Measurements from ENCODE around the gene CDH26. TPM values are rescaled to one million over a fixed set of nuclear protein-coding genes. Genes with fewer than 3 reads are reported as not detected.

Gene CDH26
- total and polyA plus RNA-seq, 2 experiments from 2014 or later: 2.0 TPM

DNA sequence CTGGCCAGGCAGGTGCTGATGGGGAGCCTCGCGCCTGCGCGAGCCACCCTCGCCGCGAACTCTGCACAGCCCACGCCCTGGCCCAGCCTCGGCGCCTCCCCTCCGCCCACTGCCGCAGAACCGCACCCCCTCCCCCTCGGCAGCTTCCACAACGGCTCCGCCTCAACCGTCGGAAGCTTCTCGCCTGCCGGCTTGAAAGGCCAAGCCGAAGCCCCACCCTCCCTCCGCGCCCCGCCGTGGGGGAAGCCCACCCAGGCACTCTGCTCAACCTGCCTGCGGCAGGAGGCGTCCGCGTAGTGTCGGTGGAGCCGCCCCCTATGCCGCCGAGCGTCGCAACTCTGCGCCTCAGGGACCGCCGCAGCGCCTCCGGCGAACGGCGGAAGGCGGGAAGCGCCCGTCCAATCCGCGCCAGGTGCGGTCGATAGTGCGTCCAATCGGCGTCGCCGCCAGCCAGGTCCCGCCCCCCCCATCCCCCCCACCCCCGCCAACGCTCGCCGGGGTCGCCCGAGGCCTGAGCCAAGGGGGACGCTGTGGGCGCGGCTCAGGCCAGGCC lies 24.9 kb upstream of the CDH26 start, which contains the start of gene SYCP2:
Gene SYCP2 (minus strand): TSS at position 342 of the 553 bp plus-strand sequence. CDS start 11,224 bp downstream, outside the sequence.
- peaks cover 23% of the 10 kb centered on the region for H3K27me3 Mint-ChIP-seq (ENCODE audit: insufficient read depth, low read depth, poor library complexity)
- no peak within 1 kb of the TSS for H3K27ac Mint-ChIP-seq
- Histone ChIP-seq H3K79me2 (replicated peaks; ENCODE audit: insufficient read depth) (no peaks in the 10 kb centered on the region), H3K27ac (ENCODE audit: low read depth) (no peak within 1 kb of the TSS), H3K9me2 (ENCODE audit: insufficient read depth) (no peaks in the 10 kb centered on the region), H3K4me3 (peak within 1 kb of the TSS; percentile 51), H4K20me1 (replicated peaks; ENCODE audit: insufficient read depth) (peaks cover 11% of the 10 kb centered on the region; the same call in 1 of the 2 replicates), H3F3A (replicated peaks; ENCODE audit: low read depth) (no peaks in the 10 kb centered on the region), H2AFZ (peak within 1 kb of the TSS; percentile 97), H3K27me3 (ENCODE audit: insufficient read depth) (peaks cover 71% of the 10 kb centered on the region), H3K4me1 (ENCODE audit: insufficient read depth) (no peaks in the 10 kb centered on the region; the same call in 1 of the 2 replicates), H3K36me3 (ENCODE audit: insufficient read depth) (no peaks in the 10 kb centered on the region), H3K4me2 (peak within 1 kb of the TSS; percentile 82)
- peaks cover 2% of the 10 kb centered on the region; the same call in 1 of the 3 replicates for H3K36me3 Mint-ChIP-seq (ENCODE audit: low read depth)
- peaks cover 10% of the 10 kb centered on the region for H3K4me1 Mint-ChIP-seq
- H3K4me3 Mint-ChIP-seq: peak within 1 kb of the TSS; percentile 65
- DNase-seq (ENCODE audit: low spot score): peak; percentile 58
- ATAC-seq: no peak; the same call in 1 of the 3 replicates
- H3K9me3 Mint-ChIP-seq: peaks cover 8% of the 10 kb centered on the region
- TF ChIP-seq EZH2phosphoT487 (IDR thresholded peaks at IDR 0.05; ENCODE audit: unreplicated experiment) (no peak), ZNF114 (CRISPR knock-in tag; IDR thresholded peaks at IDR 0.05) (no peak), JUNB (IDR thresholded peaks at IDR 0.05; ENCODE audit: unreplicated experiment) (no peak), STAT1 (IDR thresholded peaks at IDR 0.05; ENCODE audit: unreplicated experiment) (no peak), EZH2 (IDR thresholded peaks at IDR 0.05; ENCODE audit: low read depth, unreplicated experiment) (no peak), CREB1 (CRISPR knock-in tag; IDR thresholded peaks at IDR 0.05; ENCODE audit: low read depth) (no peak), NANOG (IDR thresholded peaks at IDR 0.05; ENCODE audit: borderline replicate concordance) (no peak), POLR2AphosphoS5 (IDR thresholded peaks at IDR 0.05; ENCODE audit: low read depth) (no peak), ZNF331 (CRISPR knock-in tag; IDR thresholded peaks at IDR 0.05; ENCODE audit: low read depth) (no peak)
- TF ChIP-seq, protein P1, sequence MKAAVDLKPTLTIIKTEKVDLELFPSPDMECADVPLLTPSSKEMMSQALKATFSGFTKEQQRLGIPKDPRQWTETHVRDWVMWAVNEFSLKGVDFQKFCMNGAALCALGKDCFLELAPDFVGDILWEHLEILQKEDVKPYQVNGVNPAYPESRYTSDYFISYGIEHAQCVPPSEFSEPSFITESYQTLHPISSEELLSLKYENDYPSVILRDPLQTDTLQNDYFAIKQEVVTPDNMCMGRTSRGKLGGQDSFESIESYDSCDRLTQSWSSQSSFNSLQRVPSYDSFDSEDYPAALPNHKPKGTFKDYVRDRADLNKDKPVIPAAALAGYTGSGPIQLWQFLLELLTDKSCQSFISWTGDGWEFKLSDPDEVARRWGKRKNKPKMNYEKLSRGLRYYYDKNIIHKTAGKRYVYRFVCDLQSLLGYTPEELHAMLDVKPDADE (IDR thresholded peaks at IDR 0.05): no peak
- TF ChIP-seq, protein P2, sequence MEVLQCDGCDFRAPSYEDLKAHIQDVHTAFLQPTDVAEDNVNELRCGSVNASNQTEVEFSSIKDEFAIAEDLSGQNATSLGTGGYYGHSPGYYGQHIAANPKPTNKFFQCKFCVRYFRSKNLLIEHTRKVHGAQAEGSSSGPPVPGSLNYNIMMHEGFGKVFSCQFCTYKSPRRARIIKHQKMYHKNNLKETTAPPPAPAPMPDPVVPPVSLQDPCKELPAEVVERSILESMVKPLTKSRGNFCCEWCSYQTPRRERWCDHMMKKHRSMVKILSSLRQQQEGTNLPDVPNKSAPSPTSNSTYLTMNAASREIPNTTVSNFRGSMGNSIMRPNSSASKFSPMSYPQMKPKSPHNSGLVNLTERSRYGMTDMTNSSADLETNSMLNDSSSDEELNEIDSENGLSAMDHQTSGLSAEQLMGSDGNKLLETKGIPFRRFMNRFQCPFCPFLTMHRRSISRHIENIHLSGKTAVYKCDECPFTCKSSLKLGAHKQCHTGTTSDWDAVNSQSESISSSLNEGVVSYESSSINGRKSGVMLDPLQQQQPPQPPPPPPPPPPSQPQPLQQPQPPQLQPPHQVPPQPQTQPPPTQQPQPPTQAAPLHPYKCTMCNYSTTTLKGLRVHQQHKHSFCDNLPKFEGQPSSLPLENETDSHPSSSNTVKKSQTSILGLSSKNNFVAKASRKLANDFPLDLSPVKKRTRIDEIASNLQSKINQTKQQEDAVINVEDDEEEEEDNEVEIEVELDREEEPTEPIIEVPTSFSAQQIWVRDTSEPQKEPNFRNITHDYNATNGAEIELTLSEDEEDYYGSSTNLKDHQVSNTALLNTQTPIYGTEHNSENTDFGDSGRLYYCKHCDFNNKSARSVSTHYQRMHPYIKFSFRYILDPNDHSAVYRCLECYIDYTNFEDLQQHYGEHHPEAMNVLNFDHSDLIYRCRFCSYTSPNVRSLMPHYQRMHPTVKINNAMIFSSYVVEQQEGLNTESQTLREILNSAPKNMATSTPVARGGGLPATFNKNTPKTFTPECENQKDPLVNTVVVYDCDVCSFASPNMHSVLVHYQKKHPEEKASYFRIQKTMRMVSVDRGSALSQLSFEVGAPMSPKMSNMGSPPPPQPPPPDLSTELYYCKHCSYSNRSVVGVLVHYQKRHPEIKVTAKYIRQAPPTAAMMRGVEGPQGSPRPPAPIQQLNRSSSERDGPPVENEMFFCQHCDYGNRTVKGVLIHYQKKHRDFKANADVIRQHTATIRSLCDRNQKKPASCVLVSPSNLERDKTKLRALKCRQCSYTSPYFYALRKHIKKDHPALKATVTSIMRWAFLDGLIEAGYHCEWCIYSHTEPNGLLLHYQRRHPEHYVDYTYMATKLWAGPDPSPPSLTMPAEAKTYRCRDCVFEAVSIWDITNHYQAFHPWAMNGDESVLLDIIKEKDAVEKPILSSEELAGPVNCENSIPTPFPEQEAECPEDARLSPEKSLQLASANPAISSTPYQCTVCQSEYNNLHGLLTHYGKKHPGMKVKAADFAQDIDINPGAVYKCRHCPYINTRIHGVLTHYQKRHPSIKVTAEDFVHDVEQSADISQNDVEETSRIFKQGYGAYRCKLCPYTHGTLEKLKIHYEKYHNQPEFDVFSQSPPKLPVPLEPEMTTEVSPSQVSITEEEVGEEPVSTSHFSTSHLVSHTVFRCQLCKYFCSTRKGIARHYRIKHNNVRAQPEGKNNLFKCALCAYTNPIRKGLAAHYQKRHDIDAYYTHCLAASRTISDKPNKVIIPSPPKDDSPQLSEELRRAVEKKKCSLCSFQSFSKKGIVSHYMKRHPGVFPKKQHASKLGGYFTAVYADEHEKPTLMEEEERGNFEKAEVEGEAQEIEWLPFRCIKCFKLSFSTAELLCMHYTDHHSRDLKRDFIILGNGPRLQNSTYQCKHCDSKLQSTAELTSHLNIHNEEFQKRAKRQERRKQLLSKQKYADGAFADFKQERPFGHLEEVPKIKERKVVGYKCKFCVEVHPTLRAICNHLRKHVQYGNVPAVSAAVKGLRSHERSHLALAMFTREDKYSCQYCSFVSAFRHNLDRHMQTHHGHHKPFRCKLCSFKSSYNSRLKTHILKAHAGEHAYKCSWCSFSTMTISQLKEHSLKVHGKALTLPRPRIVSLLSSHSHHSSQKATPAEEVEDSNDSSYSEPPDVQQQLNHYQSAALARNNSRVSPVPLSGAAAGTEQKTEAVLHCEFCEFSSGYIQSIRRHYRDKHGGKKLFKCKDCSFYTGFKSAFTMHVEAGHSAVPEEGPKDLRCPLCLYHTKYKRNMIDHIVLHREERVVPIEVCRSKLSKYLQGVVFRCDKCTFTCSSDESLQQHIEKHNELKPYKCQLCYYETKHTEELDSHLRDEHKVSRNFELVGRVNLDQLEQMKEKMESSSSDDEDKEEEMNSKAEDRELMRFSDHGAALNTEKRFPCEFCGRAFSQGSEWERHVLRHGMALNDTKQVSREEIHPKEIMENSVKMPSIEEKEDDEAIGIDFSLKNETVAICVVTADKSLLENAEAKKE (CRISPR knock-in tag; IDR thresholded peaks at IDR 0.05): no peak
- TF ChIP-seq, protein P3, sequence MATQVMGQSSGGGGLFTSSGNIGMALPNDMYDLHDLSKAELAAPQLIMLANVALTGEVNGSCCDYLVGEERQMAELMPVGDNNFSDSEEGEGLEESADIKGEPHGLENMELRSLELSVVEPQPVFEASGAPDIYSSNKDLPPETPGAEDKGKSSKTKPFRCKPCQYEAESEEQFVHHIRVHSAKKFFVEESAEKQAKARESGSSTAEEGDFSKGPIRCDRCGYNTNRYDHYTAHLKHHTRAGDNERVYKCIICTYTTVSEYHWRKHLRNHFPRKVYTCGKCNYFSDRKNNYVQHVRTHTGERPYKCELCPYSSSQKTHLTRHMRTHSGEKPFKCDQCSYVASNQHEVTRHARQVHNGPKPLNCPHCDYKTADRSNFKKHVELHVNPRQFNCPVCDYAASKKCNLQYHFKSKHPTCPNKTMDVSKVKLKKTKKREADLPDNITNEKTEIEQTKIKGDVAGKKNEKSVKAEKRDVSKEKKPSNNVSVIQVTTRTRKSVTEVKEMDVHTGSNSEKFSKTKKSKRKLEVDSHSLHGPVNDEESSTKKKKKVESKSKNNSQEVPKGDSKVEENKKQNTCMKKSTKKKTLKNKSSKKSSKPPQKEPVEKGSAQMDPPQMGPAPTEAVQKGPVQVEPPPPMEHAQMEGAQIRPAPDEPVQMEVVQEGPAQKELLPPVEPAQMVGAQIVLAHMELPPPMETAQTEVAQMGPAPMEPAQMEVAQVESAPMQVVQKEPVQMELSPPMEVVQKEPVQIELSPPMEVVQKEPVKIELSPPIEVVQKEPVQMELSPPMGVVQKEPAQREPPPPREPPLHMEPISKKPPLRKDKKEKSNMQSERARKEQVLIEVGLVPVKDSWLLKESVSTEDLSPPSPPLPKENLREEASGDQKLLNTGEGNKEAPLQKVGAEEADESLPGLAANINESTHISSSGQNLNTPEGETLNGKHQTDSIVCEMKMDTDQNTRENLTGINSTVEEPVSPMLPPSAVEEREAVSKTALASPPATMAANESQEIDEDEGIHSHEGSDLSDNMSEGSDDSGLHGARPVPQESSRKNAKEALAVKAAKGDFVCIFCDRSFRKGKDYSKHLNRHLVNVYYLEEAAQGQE (IDR thresholded peaks at IDR 0.05; ENCODE audit: unreplicated experiment): no peak
- TF ChIP-seq, protein P4, sequence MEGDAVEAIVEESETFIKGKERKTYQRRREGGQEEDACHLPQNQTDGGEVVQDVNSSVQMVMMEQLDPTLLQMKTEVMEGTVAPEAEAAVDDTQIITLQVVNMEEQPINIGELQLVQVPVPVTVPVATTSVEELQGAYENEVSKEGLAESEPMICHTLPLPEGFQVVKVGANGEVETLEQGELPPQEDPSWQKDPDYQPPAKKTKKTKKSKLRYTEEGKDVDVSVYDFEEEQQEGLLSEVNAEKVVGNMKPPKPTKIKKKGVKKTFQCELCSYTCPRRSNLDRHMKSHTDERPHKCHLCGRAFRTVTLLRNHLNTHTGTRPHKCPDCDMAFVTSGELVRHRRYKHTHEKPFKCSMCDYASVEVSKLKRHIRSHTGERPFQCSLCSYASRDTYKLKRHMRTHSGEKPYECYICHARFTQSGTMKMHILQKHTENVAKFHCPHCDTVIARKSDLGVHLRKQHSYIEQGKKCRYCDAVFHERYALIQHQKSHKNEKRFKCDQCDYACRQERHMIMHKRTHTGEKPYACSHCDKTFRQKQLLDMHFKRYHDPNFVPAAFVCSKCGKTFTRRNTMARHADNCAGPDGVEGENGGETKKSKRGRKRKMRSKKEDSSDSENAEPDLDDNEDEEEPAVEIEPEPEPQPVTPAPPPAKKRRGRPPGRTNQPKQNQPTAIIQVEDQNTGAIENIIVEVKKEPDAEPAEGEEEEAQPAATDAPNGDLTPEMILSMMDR (conservative IDR thresholded peaks at IDR 0.05; ENCODE audit: low read depth in 2 of 2): no peak
